Activated CD8-positive, alpha-beta T cell treated with anti-CD3 and anti-CD28 coated beads for 36 hours (primary cell): Measurements from ENCODE around the gene MTURN. TPM values are rescaled to one million over a fixed set of nuclear protein-coding genes. Genes with fewer than 3 reads are reported as not detected.

Experiments used
- ATAC-seq: fragments of 200-7000 bp; cut with Tn5 transposase; one replicate; pipeline ENCODE4 v1.10.0; 2021; ENCODE audit warnings: mild to moderate bottlenecking, moderate library complexity
- CTCF ChIA-PET: fragments of 350-600 bp; sonication (Branson Sonifier 250); formaldehyde crosslinking; loops from one replicate; lab custom pipeline; 2021; ENCODE audit warnings: antibody characterized with exemption; lab: Charles Lee
- POLR2A ChIA-PET: fragments of 350-600 bp; sonication (Branson Sonifier 250); formaldehyde crosslinking; loops from one replicate; lab custom pipeline; 2021; ENCODE audit warnings: antibody characterized with exemption; lab: Charles Lee
- DNase-seq: peaks from one replicate; pipeline ENCODE4 v3.0.0-alpha.2; 2020
- H3K27ac Mint-ChIP-seq: one replicate; pipeline ENCODE4 v1.8.0; 2021; ENCODE audit warnings: mild to moderate bottlenecking, mixed read lengths
- H3K27me3 Mint-ChIP-seq: one replicate; pipeline ENCODE4 v1.8.0; 2021; ENCODE audit warnings: mixed read lengths
- H3K36me3 Mint-ChIP-seq: one replicate; pipeline ENCODE4 v1.8.0; 2021; ENCODE audit warnings: low read depth, mixed read lengths
- H3K4me1 Mint-ChIP-seq: one replicate; pipeline ENCODE4 v1.8.0; 2021; ENCODE audit warnings: low read depth, mixed read lengths
- H3K4me3 Mint-ChIP-seq: one replicate; pipeline ENCODE4 v1.8.0; 2021; ENCODE audit warnings: mild to moderate bottlenecking, moderate library complexity, mixed read lengths
- H3K9me3 Mint-ChIP-seq: one replicate; pipeline ENCODE4 v1.8.0; 2021; ENCODE audit warnings: mixed read lengths
- intact Hi-C: fragments of 100-400 bp; cut with micrococcal nuclease; formaldehyde crosslinking; loops from one replicate; pipeline ENCODE4 v1.10.0; 2022
- total RNA-seq, 2 experiments: library from RNA; stranded (reverse); gene quantifications; one replicate each; pipeline ENCODE4 v1.2.3, GENCODE V29; 2021
- TF ChIP-seq, protein P1 (sequence below): fragments of 200-600 bp; IDR thresholded peaks from one replicate; pipeline ENCODE4 v1.8.0; 2022; ENCODE audit warnings: antibody characterized with exemption, mild to moderate bottlenecking

The MTURN gene
- total RNA-seq, 2 experiments from 2014 or later = 3.2 to 3.3 TPM

DNA sequence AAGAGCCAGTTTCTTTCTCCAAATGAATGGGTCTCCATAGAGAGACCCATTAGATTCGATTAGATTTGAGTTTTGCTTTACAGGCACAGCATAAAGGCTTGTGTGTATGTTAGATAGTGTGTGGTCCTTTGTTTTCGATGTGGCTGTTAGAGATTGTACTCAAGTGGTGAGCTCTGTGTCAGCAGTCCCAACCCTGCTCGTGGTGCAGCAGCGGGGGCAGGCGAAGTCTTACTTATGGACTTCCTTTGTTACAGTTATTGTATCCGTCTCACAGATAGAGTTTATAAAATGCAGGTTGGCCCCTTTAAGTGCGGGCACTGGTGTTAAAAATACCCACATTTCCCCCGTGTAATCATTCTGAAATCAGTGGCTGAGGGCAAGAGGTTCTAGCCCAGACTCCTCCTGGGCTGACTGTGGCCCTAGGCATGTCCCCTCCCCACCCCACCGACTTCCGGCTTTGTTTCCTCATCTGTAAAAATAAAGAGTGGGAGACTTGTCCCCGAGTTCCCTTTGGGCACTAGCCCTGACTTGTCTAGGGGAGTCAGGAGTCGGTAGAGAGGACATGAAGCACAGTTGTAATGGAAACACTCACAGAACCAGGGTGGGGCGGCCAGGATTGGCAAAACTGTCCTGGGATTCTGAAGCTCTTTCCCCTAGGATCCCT lies 28.6 kb downstream of the MTURN start:
- TF ChIP-seq, protein P1, sequence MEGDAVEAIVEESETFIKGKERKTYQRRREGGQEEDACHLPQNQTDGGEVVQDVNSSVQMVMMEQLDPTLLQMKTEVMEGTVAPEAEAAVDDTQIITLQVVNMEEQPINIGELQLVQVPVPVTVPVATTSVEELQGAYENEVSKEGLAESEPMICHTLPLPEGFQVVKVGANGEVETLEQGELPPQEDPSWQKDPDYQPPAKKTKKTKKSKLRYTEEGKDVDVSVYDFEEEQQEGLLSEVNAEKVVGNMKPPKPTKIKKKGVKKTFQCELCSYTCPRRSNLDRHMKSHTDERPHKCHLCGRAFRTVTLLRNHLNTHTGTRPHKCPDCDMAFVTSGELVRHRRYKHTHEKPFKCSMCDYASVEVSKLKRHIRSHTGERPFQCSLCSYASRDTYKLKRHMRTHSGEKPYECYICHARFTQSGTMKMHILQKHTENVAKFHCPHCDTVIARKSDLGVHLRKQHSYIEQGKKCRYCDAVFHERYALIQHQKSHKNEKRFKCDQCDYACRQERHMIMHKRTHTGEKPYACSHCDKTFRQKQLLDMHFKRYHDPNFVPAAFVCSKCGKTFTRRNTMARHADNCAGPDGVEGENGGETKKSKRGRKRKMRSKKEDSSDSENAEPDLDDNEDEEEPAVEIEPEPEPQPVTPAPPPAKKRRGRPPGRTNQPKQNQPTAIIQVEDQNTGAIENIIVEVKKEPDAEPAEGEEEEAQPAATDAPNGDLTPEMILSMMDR = no peak
- Mint-ChIP-seq H3K36me3 (no peaks in the 10 kb centered on the region), H3K4me1 (peaks cover 41% of the 10 kb centered on the region), H3K27me3 (no peaks in the 10 kb centered on the region), H3K4me3 (peak overlapping the region; percentile 54), H3K27ac (peak overlapping the region; percentile 85), H3K9me3 (no peaks in the 10 kb centered on the region)
- ATAC-seq (peak; percentile 66), DNase-seq (peak; percentile 66)
- CTCF ChIA-PET = interaction anchor here (0.7 to 1.8 kb wide), 4 partner anchors 8 to 315 kb away, joined by 3 to 6 read pairs (median 4); partner anchors contain the start of gene NOD1
- POLR2A ChIA-PET = no interaction called here
- intact Hi-C loops = loop anchor here (10.0 kb wide), 1 partner anchor 111 kb away; no protein-coding TSS in a partner anchor

DNA sequence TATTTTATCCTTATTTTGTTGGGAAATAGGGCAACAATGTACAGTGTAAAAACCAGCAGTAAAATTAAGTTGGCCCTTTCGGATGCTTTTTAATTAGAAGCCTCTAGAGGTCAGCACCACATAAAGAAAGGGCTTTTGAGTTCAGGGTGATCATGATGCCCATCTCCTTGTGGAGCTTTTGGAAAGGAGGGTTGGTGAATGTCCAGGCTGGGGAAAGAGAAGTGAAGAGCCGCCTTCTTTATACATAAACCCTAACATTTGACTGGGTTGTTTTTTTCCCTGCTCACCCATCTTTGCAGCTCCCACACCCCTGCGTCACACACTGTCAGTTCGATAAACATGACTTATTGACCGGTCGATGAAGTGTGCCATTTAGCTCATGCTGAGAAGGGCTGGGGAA lies 29.8 kb downstream of the MTURN start:
- no peak overlapping the region for H3K27ac Mint-ChIP-seq
- no peaks in the 10 kb centered on the region for H3K27me3 Mint-ChIP-seq
- POLR2A ChIA-PET = interaction anchor here (0.6 to 0.7 kb wide), 2 partner anchors 10 to 87 kb away, joined by 3 read pairs; no protein-coding TSS in a partner anchor
- ATAC-seq (no peak), DNase-seq (no peak)
- no peaks in the 10 kb centered on the region for H3K36me3 Mint-ChIP-seq
- H3K4me1 Mint-ChIP-seq = peaks cover 31% of the 10 kb centered on the region
- intact Hi-C loops = loop anchor here (10.0 kb wide), 1 partner anchor 110 kb away; no protein-coding TSS in a partner anchor
- TF ChIP-seq, protein P1 = peak; percentile 52
- H3K9me3 Mint-ChIP-seq = no peaks in the 10 kb centered on the region
- no peak overlapping the region for H3K4me3 Mint-ChIP-seq
- CTCF ChIA-PET = interaction anchor here (0.7 to 1.8 kb wide), 12 partner anchors 10 to 570 kb away, joined by 3 to 7 read pairs (median 4); partner anchors contain the start of gene NOD1

DNA sequence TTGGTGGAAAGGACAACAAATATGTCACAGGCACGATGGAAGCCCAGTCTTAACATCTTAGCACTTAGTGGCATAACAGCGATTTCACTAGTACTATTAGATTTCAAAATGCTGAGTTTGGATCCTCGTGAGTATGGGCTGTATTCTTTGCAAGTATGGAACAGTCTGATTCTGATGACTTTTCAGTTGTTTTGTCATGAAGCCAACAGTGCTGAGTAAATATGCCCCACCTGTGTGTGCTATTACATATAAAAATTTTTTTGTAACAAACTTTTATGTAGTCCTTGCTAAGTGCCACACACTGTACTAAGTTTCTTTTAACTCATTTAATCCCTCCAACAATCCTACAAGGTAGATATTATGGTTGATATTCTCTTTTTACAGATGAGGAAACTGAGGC lies 30.8 kb downstream of the MTURN start:
- POLR2A ChIA-PET = no interaction called here
- ATAC-seq = no peak
- intact Hi-C loops = loop anchor here (10.0 kb wide), 1 partner anchor 109 kb away; no protein-coding TSS in a partner anchor
- H3K27me3 Mint-ChIP-seq = no peaks in the 10 kb centered on the region
- H3K4me3 Mint-ChIP-seq = no peak overlapping the region
- TF ChIP-seq, protein P1 = no peak
- CTCF ChIA-PET = interaction anchor here (1.4 kb wide), 1 partner anchor 110 kb away, joined by 4 read pairs; no protein-coding TSS in a partner anchor
- no peak for DNase-seq
- peaks cover 21% of the 10 kb centered on the region for H3K4me1 Mint-ChIP-seq
- H3K27ac Mint-ChIP-seq = no peak overlapping the region
- no peaks in the 10 kb centered on the region for H3K9me3 Mint-ChIP-seq
- no peaks in the 10 kb centered on the region for H3K36me3 Mint-ChIP-seq

DNA sequence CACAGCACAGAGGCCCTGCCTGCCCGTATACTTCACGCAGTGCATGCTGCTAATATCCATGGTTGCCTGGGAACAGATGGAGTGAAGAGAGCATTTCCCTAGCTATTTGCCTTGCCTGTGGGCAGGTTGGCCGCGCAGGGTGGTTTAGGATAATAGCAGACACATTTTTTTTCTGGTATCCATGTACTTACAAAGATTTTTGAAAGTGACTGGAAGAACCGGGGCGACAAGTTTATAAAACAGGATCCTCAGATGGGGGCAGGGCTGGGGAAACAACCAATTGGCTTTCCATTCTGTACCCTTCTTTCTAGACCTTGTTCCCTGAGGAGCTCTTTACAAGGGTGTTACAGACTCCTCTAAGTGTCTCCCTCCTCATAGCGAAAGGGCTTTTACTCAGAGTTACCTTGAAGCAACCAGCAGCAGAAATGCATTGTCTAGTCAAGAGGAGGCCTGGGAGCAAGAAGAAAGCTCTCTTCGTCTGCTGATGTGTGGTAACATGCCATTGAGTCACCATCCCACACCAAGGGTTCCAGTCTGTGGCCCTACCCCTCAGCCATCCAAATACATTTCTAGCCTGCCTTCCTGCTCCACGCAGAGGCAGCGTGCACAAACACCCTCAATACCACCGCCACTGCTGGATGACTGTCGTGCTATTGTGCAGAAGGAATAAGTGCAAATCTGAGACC lies 31.5 kb downstream of the MTURN start:
- peaks cover 21% of the 10 kb centered on the region for H3K4me1 Mint-ChIP-seq
- TF ChIP-seq, protein P1 = no peak
- intact Hi-C loops = loop anchor here (10.0 kb wide), 1 partner anchor 109 kb away; no protein-coding TSS in a partner anchor
- no peak for DNase-seq
- H3K9me3 Mint-ChIP-seq = no peaks in the 10 kb centered on the region
- no peaks in the 10 kb centered on the region for H3K27me3 Mint-ChIP-seq
- ChIA-PET POLR2A (no interaction called here), CTCF (interaction anchor here (1.4 kb wide), 2 partner anchors 13 to 109 kb away, joined by 4 to 5 read pairs; no protein-coding TSS in a partner anchor)
- H3K36me3 Mint-ChIP-seq = no peaks in the 10 kb centered on the region
- H3K27ac Mint-ChIP-seq = no peak overlapping the region
- ATAC-seq = no peak
- no peak overlapping the region for H3K4me3 Mint-ChIP-seq
